ENCODE results near the gene RPS19.

The RPS19 gene

GRCh38 chr19:41894350-41894749 lies 34.3 kb downstream of the RPS19 start:
- TF ChIP-seq GATA2 (IDR thresholded peaks at IDR 0.05; ENCODE audit: low read depth, low read length) (no peak), GATA3 (IDR thresholded peaks at IDR 0.05; ENCODE audit: low read depth, low read length) (no peak)

GRCh38 chr19:41895745-41896580 lies 35.9 kb downstream of the RPS19 start:
- TF ChIP-seq GATA2 (IDR thresholded peaks at IDR 0.05; ENCODE audit: low read depth, low read length) (no peak), GATA3 (IDR thresholded peaks at IDR 0.05; ENCODE audit: low read depth, low read length) (no peak)

DNA sequence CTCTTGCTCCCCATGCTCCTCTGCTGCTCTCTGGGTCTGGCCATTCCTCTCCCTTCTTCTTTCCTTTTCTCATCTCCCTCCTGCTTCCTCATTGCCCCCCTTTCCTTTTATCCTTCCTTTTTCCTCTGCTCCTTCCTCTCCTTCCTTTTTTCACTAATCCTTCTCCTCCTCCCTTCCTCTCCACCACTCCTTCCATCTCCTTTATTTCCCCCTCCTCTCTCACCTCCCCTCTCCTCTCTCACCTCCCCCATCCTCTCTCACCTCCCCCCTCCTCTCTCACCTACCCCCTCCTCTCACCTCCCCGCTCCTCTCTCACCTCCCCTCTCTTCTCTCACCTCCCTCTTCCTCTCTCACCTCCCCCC lies 36.5 kb downstream of the RPS19 start:
- TF ChIP-seq GATA2 (IDR thresholded peaks at IDR 0.05; ENCODE audit: low read depth, low read length) (no peak), GATA3 (IDR thresholded peaks at IDR 0.05; ENCODE audit: low read depth, low read length) (no peak)

DNA sequence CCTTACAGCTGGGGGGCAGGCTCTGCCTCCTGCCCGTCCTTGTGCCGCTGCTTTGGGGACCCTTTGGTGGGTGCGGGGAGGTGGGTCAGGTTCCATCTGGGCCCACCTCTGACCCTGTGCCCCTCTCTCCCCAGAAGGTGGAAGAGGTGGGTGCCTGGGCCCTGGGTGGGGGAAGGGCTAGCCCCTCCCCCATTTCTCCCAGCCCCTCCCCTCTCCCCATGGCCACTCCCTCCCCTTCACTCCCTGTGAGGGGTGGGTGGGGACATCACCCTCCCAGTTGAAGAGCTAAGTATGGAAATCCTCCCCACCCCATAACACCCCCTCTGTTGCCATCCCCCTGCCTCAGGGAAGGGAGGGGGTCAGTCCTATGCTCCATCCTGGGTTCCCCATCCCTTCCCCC lies 37.1 kb downstream of the RPS19 start:
- TF ChIP-seq GATA3 (IDR thresholded peaks at IDR 0.05; ENCODE audit: low read depth, low read length) (no peak), GATA2 (IDR thresholded peaks at IDR 0.05; ENCODE audit: low read depth, low read length) (no peak)

DNA sequence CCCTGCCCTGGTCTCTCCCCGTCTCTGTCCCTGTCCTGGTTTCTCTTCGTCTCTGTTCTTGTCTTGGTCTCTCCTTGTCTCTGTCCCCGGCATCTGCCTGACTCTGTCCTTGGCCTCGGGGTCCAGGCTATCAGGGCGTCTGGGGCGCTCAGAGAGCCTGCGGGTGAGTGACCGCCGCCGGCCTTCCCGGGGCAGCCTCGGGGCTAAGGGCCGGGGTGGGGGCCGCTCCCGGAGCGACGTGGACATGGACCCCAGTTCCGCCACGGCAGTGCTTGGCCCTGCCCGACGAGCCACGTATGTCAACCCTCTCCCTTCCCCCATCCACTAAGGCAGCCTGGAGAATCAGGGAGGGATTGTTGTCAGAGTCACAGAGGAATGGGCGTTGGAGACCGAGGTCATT lies 37.8 kb downstream of the RPS19 start:
- no peak for TF ChIP-seq GATA2 (IDR thresholded peaks at IDR 0.05; ENCODE audit: low read depth, low read length)
- no peak for TF ChIP-seq GATA3 (IDR thresholded peaks at IDR 0.05; ENCODE audit: low read depth, low read length)

GRCh38 chr19:41898235-41898634 lies 38.2 kb downstream of the RPS19 start:
- no peak for TF ChIP-seq GATA3 (IDR thresholded peaks at IDR 0.05; ENCODE audit: low read depth, low read length)
- no peak for TF ChIP-seq GATA2 (IDR thresholded peaks at IDR 0.05; ENCODE audit: low read depth, low read length)

GRCh38 chr19:41901707-41902360 lies 41.8 kb downstream of the RPS19 start:
- no peak for TF ChIP-seq GATA3 (IDR thresholded peaks at IDR 0.05; ENCODE audit: low read depth, low read length)
- TF ChIP-seq GATA2 (IDR thresholded peaks at IDR 0.05; ENCODE audit: low read depth, low read length): no peak

DNA sequence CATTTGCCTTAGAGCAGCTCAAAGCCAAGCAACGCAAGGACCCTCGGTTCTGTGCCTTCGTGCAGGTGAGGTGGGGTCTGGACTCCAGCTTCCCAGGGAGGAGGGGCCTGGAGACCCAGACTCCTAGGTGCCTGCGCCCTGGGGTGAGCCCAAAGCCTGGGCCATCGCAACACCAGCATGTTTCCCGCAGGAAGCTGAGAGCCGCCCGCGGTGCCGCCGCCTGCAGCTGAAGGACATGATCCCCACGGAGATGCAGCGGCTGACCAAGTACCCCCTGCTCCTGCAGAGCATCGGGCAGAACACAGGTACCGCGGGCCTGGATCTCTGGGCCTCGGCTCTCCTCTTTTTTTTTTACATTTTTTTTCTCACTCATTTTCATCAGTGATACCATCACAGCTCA lies 42.5 kb downstream of the RPS19 start:
- TF ChIP-seq GATA2 (IDR thresholded peaks at IDR 0.05; ENCODE audit: low read depth, low read length) (no peak), GATA3 (IDR thresholded peaks at IDR 0.05; ENCODE audit: low read depth, low read length) (no peak)

GRCh38 chr19:41903193-41903953 lies 43.3 kb downstream of the RPS19 start:
- TF ChIP-seq GATA2 (IDR thresholded peaks at IDR 0.05; ENCODE audit: low read depth, low read length) (no peak), GATA3 (IDR thresholded peaks at IDR 0.05; ENCODE audit: low read depth, low read length) (no peak)

GRCh38 chr19:41904118-41904870 lies 44.2 kb downstream of the RPS19 start:
- TF ChIP-seq GATA2 (IDR thresholded peaks at IDR 0.05; ENCODE audit: low read depth, low read length): no peak

GRCh38 chr19:41905273-41906002 lies 45.4 kb downstream of the RPS19 start:
- TF ChIP-seq GATA3 (IDR thresholded peaks at IDR 0.05; ENCODE audit: low read depth, low read length) (no peak), GATA2 (IDR thresholded peaks at IDR 0.05; ENCODE audit: low read depth, low read length) (no peak)

- TF ChIP-seq GATA2 (IDR thresholded peaks at IDR 0.05; ENCODE audit: low read depth, low read length) (no peak), GATA3 (IDR thresholded peaks at IDR 0.05; ENCODE audit: low read depth, low read length) (no peak)
Measured at GRCh38 chr19:41906271-41906670, 46.2 kb downstream of the RPS19 start.

- TF ChIP-seq GATA2 (IDR thresholded peaks at IDR 0.05; ENCODE audit: low read depth, low read length) (peak; percentile 75), GATA3 (IDR thresholded peaks at IDR 0.05; ENCODE audit: low read depth, low read length) (no peak)
Measured at GRCh38 chr19:41906916-41907680, 47.0 kb downstream of the RPS19 start.
